ENCODE data around the gene MCU. TPM values are rescaled to one million over a fixed set of nuclear protein-coding genes. Genes with fewer than 3 reads are reported as not detected.

MCU gene
- total RNA-seq, 1 donor from 2014 or later: 15.5 TPM

DNA sequence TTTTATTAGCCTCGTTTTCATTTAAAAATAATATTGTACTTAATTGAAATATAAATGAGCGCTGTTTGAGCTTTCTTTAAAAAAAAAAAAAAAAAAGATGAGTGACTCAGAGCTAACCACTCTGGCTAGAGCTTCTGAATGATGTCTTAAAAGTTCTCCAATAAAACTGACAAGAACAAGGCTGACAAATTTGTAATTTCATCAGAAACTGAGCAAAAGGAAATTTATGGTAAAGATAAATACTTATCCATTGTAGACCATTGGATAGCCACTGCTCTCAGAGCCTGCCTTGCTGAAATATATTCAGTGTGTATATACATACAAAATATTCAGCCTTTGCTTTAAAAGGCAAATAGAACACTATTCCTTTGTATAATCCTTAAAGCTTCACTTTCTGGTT, 110.4 kb downstream of the MCU start:
- no peaks in the 10 kb centered on the region for H3K27me3 Mint-ChIP-seq
- H3K4me3 Mint-ChIP-seq: no peak overlapping the region
- H3K9me3 Mint-ChIP-seq: no peaks in the 10 kb centered on the region
- ATAC-seq (ENCODE audit: low read depth) (no peak), DNase-seq (no peak)
- intact Hi-C loops (cut with micrococcal nuclease): loop anchor here (5.0 kb wide), 1 partner anchor 55 kb away; no protein-coding TSS in a partner anchor
- peaks cover 5% of the 10 kb centered on the region for H3K4me1 Mint-ChIP-seq
- no peak for TF ChIP-seq CTCF (IDR thresholded peaks at IDR 0.05)
- no peak overlapping the region for H3K27ac Mint-ChIP-seq
- CTCF ChIA-PET: no interaction called here
- no peaks in the 10 kb centered on the region for H3K36me3 Mint-ChIP-seq (ENCODE audit: low read depth)
- POLR2A ChIA-PET: no interaction called here

DNA sequence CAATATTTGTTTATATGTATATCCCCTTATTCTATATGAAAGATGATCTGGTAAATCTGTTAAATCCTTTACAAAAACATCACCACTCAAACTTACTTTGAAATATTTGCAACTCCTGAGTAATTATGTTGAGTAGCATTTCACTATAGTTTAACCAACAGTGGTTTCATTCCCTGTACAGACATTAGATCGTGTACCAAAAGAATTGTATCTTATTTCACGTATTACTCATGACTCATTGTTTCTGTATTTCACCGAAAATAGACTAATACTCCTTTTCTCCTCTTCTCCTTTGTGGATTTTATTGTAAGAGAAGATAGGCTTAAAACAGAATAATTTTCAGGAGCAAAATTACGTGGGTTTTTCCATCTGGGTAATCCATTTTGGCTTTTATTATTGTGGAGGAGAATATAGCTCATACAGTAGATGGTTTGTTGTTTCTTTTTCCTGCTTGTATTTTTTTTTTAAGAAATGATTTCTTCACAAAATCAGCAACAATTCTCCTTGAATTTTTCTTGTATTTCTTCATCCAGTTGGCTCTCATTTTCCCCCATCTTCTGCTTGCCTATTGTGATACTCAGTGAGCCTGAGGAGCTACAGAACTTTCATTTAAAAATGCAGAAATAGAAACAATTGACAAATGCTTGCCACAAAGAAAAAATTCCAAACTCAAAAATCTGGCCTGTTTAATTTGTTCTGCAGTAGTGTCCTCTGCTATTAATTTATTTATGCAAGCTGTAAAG, 111.0 kb downstream of the MCU start:
- intact Hi-C loops (cut with micrococcal nuclease): loop anchor here (5.0 kb wide), 1 partner anchor 56 kb away; no protein-coding TSS in a partner anchor
- H3K27me3 Mint-ChIP-seq: no peaks in the 10 kb centered on the region
- no peak for TF ChIP-seq CTCF (IDR thresholded peaks at IDR 0.05)
- H3K9me3 Mint-ChIP-seq: no peaks in the 10 kb centered on the region
- ChIA-PET POLR2A (no interaction called here), CTCF (no interaction called here)
- H3K4me1 Mint-ChIP-seq: peaks cover 5% of the 10 kb centered on the region
- no peaks in the 10 kb centered on the region for H3K36me3 Mint-ChIP-seq (ENCODE audit: low read depth)
- H3K4me3 Mint-ChIP-seq: no peak overlapping the region
- DNase-seq (no peak), ATAC-seq (ENCODE audit: low read depth) (no peak)
- H3K27ac Mint-ChIP-seq: no peak overlapping the region

DNA sequence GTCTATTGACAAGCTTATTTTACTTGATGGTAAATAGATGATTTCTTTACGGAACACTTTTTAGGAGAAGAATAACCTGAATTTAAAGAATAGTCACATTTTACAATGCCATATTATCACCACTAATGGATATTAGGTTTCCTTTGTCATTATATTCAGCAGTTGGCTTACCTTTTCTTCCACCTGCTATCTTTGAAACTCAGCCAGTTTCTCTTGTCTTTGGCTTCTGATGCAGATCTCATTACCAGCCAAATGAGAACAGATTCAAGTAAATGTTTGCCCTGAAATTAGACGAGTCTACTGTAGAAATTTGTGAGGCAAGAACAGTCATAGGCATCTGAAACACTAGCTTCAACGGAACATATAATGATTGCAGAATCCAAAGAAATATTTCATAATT, 116.1 kb downstream of the MCU start:
- peaks cover 6% of the 10 kb centered on the region for H3K4me1 Mint-ChIP-seq
- no peak overlapping the region for H3K4me3 Mint-ChIP-seq
- no peaks in the 10 kb centered on the region for H3K36me3 Mint-ChIP-seq (ENCODE audit: low read depth)
- ATAC-seq (ENCODE audit: low read depth) (no peak), DNase-seq (no peak)
- H3K27me3 Mint-ChIP-seq: no peaks in the 10 kb centered on the region
- intact Hi-C loops (cut with micrococcal nuclease): no loop called here
- CTCF ChIA-PET: no interaction called here
- H3K9me3 Mint-ChIP-seq: no peaks in the 10 kb centered on the region
- no peak for TF ChIP-seq CTCF (IDR thresholded peaks at IDR 0.05)
- POLR2A ChIA-PET: no interaction called here
- no peak overlapping the region for H3K27ac Mint-ChIP-seq

- CTCF ChIA-PET: no interaction called here
- ATAC-seq (ENCODE audit: low read depth) (no peak), DNase-seq (no peak)
- POLR2A ChIA-PET: no interaction called here
- H3K4me1 Mint-ChIP-seq: peaks cover 4% of the 10 kb centered on the region
- no peaks in the 10 kb centered on the region for H3K27me3 Mint-ChIP-seq
- TF ChIP-seq CTCF (IDR thresholded peaks at IDR 0.05): no peak
- H3K27ac Mint-ChIP-seq: no peak overlapping the region
- no peaks in the 10 kb centered on the region for H3K36me3 Mint-ChIP-seq (ENCODE audit: low read depth)
- intact Hi-C loops (cut with micrococcal nuclease): no loop called here
- no peaks in the 10 kb centered on the region for H3K9me3 Mint-ChIP-seq
- H3K4me3 Mint-ChIP-seq: no peak overlapping the region
Measured at GRCh38 chr10:72809006-72809405, 117.1 kb downstream of the MCU start.

- intact Hi-C loops (cut with micrococcal nuclease): no loop called here
- peaks cover 4% of the 10 kb centered on the region for H3K4me1 Mint-ChIP-seq
- H3K27ac Mint-ChIP-seq: no peak overlapping the region
- no peaks in the 10 kb centered on the region for H3K27me3 Mint-ChIP-seq
- ChIA-PET POLR2A (no interaction called here), CTCF (interaction anchor here (1.2 kb wide), 1 partner anchor 23 kb away, joined by 3 read pairs; no protein-coding TSS in a partner anchor)
- H3K4me3 Mint-ChIP-seq: no peak overlapping the region
- H3K9me3 Mint-ChIP-seq: no peaks in the 10 kb centered on the region
- ATAC-seq (ENCODE audit: low read depth) (no peak), DNase-seq (no peak)
- H3K36me3 Mint-ChIP-seq (ENCODE audit: low read depth): no peaks in the 10 kb centered on the region
- no peak for TF ChIP-seq CTCF (IDR thresholded peaks at IDR 0.05)
Measured at GRCh38 chr10:72810976-72811375, 119.0 kb downstream of the MCU start.
